ENCODE results near the gene STARD10.

The STARD10 gene

DNA sequence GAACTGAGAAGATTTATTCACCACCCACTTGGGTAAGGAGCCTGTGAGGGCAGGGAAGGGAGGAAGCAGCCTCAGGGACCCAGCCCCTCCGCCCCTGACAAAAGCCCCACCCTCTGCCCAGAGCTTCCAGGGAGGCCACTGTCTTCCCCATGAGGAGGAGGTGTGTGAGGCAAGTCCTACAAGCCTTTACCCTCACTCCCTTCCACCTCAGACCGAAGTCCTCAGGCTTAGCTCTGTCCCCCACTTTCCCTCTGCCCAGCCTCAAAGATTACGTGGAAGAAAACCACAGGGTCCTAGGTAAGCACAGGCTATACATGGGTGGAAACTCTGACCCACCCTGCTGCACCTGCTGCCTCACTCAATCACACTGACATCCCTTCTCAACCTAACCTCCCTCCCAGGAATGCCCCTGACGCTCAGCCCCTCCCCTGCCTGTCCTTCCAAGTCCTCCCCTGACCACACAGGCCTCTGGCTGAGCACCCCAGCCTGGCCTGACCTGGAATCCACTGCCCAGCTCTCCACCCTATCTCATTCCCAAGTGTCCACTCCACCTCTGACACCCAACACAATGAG is 38.0 kb downstream of the STARD10 start:
- H3K4me3 ChIP-seq (ENCODE audit: low read depth, low read length) = no peak overlapping the region
- in situ Hi-C loops (cut with HindIII; ENCODE audit: low sequenced_read_pairs) = no loop called here
- DNase-seq (ENCODE audit: low read depth, low spot score) = no peak
- no peak for TF ChIP-seq CTCF (IDR thresholded peaks at IDR 0.05; ENCODE audit: low read depth, low read length)

DNA sequence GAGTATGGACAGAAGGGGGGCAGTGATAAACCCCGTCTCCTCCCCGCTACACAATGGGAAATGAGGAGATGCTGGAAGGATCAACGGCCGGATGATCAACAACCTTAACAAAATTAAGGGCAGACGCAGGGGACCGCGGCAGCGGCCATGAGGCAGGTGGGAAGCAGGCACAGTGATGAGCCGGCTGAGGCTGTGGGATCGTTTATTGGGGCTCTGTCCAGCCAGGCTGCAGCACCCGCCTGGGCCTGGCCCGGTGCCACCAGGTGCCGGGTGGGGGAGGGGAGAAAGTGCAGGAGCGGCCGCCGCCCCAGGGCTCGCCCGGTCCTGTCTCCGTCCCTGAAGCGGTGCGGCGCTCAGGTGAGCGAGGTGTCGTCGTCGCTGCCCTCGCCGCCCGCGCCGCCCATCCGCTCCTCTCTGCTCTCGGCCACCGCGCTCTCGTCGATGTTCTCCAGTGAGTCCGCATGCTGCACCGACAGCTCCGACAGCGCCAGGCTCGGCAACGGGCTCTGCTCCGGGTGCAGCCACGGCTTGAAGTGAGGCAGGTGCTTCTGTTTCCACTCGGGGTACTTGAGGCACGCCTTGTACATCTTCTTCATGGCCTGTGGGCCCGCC is 39.2 kb downstream of the STARD10 start:
- no peak for DNase-seq (ENCODE audit: low read depth, low spot score)
- no peak for TF ChIP-seq CTCF (IDR thresholded peaks at IDR 0.05; ENCODE audit: low read depth, low read length)
- in situ Hi-C loops (cut with HindIII; ENCODE audit: low sequenced_read_pairs) = no loop called here
- H3K4me3 ChIP-seq (ENCODE audit: low read depth, low read length) = no peak overlapping the region

GRCh38 chr11:72754149-72754543 is 39.7 kb downstream of the STARD10 start:
- no peak for TF ChIP-seq CTCF (IDR thresholded peaks at IDR 0.05; ENCODE audit: low read depth, low read length)
- no peak overlapping the region for H3K4me3 ChIP-seq (ENCODE audit: low read depth, low read length)
- no peak for DNase-seq (ENCODE audit: low read depth, low spot score)
- in situ Hi-C loops (cut with HindIII; ENCODE audit: low sequenced_read_pairs) = no loop called here

DNA sequence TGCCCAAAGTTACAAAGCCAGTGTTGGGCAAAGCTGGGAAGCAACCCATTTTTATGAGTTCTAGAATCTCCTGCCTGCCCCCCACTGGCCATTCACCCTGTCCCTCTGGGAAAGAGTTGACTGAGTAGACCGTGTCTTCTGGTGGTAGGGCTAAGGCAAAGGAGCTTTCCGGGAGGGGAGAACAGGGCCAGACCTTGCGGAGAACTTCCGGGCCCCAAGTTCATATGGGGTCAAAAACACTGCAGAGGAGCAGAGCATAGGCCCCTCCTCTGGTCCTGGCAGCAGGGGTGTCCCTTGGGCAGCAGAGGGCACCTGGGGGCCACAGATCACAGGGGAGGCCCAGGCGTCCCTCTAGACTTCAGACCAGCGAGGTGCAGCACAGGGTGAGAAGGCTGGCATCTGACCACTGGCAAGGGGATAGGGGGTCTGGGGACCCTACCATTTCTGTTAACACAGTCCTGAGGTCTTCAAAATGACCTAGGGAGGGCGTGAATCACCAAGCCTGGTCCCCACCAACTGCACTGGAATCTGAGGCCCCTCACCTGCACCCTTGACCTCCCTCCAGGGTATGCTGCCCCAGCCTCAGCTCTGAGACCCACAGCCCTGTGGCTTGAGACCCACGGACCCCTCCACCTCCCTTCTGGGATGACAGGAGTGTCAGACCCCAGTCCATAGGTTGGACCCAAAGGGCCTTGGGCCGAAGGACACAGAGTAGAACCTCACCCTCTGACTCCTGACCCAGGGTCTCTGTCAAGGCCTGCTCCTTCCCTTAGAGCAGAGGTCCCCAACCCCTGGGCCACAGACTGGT is 40.3 kb downstream of the STARD10 start:
- TF ChIP-seq CTCF (IDR thresholded peaks at IDR 0.05; ENCODE audit: low read depth, low read length) = no peak
- DNase-seq (ENCODE audit: low read depth, low spot score) = no peak
- in situ Hi-C loops (cut with HindIII; ENCODE audit: low sequenced_read_pairs) = no loop called here
- H3K4me3 ChIP-seq (ENCODE audit: low read depth, low read length) = no peak overlapping the region

- peak; percentile 74 for DNase-seq (ENCODE audit: low read depth, low spot score)
- TF ChIP-seq CTCF (IDR thresholded peaks at IDR 0.05; ENCODE audit: low read depth, low read length) = peak; percentile 4
- in situ Hi-C loops (cut with HindIII; ENCODE audit: low sequenced_read_pairs) = no loop called here
- H3K4me3 ChIP-seq (ENCODE audit: low read depth, low read length) = peak within 1 kb of the TSS; percentile 76
Measured at GRCh38 chr11:72752088-72752914, 41.5 kb downstream of the STARD10 start, which contains the start of gene ARAP1. ARAP1 (minus strand) TSS chr11:72752408; CDS start chr11:72727128, 25,280 bp downstream.

Data from astrocyte of the spinal cord (primary cell).